NCI-H2196 (cell line): ENCODE results near the gene FOXM1.
"Not testable (repeated sequence)": the region's sequence is repeated elsewhere in the genome, so short reads cannot be mapped to it uniquely, and the experiment has no call there.

Experiments used
- DNase-seq: peaks from one replicate; lab custom pipeline; 2025; ENCODE audit not compliant: unreplicated experiment; lab: John Stamatoyannopoulos, UW

Gene FOXM1

DNA sequence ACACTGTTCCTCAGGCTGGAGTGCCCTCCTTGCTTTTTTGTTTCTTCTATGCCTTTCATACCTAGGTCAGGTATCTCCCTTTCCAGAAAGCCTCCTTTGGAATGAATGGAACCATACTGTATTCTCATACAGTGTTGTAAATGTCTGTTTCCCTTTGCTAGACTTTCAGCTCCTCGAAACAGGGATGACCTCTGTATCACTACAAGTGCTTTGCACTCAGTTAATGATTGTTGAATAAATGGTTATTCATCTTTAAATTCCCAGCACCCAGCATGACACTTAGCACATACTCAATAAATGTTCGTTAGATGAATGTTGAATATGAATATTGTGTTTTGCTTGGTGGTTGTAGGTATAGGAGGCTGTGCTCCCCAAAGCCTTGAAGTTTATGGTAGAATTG lies 7.8 kb upstream of the FOXM1 start:
- DNase-seq: no peak

- DNase-seq: no peak
Measured at GRCh38 chr12:2879853-2880252, 2.9 kb upstream of the FOXM1 start.

DNA sequence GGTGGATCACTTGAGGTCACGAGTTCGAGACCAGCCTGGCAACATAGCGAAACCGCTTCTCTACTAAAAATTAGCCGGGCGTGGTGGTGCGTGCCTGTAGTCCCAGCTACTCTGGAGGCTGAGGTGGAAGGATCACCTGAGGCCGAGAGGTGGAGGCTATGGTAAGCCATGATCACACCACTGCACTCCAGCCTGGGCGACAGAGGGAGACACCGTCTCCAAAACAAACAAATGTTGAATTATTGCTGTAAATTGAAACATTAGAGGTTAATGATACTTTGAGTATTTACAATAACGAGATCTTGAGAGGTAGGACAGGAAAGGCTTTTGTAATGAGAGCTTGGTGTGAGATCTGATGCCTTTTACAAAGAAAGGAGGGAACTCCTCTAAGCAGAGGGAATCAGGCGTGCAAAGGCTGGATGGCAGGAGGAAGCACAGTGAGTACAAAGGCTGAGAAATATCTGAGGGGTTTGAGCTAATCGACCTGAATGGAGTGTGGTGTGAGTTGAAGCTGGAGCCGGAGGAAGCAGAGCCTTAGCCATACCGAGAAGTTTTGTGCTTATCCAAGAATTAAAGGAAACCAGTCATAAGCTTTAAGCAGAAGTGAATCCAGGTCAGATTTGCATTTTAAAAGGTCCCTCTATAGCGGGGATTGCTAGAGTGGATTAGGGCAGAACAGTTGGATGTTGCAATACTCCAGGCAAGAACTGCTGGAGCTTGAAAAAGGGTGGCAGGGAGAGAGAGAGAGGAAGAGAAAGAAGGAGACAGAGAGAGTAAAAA lies 1.2 kb upstream of the FOXM1 start:
- peak; percentile 61 for DNase-seq

DNA sequence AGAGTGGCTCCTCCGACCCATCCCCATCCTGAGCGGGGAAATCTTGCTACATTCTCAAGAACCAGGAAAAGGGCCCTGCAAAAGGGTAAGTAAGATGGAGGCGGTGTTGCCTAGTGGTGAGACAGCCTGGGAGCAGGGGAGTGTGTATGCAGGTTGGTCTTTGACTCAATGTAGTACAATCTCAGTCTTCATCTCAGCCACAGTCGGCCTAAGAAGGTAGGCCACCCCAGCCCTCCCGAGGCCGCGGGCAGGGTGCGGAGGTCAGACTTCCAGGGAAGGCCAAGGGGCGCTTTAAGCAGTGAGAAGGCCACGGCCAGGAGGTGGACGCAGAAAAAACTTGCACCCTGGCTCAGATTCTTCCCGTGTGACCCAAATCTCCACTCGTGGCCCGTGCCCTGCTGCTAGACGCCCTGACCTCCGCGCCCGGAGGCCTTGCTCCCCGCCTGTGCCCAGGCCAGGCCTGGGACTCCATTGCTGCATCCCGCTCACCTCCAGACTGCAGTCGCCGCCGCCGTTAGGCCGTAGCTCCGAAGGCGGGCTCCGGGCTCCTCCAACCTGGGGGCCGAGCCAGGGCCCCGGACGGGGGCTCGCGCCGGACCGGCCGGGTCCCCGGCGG lies 435 bp downstream of the FOXM1 start:
- no peak for DNase-seq

GRCh38 chr12:2868986-2869632 lies 7.9 kb downstream of the FOXM1 start:
- DNase-seq: not testable (repeated sequence)

DNA sequence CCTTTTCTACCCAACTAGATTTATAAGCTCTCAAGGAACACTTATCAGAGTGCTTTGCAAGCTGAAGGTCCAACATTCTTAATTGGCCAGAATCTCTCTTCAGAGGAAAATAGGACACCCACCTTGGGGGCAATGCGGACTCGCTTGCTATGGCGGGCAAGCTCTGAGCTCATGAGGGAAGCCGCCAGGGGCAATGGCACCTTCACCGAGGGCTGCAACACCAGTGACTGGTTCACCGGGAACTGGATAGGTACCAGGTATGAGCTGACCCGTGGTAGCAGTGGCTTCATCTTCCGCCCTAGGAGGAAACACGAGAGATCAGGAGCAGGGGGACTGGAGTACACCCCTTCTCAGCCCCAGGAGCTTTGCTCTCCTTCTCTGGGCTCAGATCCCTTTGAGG lies 12.8 kb downstream of the FOXM1 start:
- no peak for DNase-seq

DNA sequence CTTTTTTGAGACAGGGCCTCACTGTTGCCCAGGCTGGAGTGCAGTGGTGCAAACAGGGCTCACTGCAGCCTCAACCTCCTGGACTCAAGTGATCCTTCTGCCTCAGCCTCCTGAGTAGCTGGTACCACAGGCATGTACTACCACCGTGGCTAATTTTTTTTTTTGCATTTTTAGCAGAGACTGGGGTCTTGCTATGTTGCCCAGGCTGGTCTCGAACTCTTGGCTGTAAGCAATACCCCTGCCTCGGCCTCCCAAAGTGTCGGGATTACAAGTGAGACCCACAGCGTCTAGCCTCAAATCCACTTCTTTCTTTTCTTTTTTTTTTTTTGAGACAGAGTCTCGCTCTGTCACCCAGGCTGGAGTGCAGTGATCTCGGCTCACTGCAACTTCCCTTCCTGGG lies 13.6 kb downstream of the FOXM1 start:
- not testable (repeated sequence) for DNase-seq

GRCh38 chr12:2862876-2863275 lies 14.1 kb downstream of the FOXM1 start:
- no peak for DNase-seq

GRCh38 chr12:2860170-2860569 lies 16.8 kb downstream of the FOXM1 start:
- DNase-seq: no peak

GRCh38 chr12:2858944-2859421 lies 18.0 kb downstream of the FOXM1 start:
- no peak for DNase-seq

GRCh38 chr12:2858334-2858733 lies 18.6 kb downstream of the FOXM1 start:
- no peak for DNase-seq

GRCh38 chr12:2857576-2857975 lies 19.4 kb downstream of the FOXM1 start:
- DNase-seq: no peak

GRCh38 chr12:2857021-2857431 lies 19.9 kb downstream of the FOXM1 start, which contains the start of gene TEX52:
Gene TEX52, minus strand, starts transcription at chr12:2857039. Its CDS starts 13 bp downstream, at chr12:2857026.
- DNase-seq: peak; percentile 20

GRCh38 chr12:2856051-2856450 lies 20.9 kb downstream of the FOXM1 start:
- no peak for DNase-seq

- no peak for DNase-seq
Measured at GRCh38 chr12:2855546-2855945, 21.4 kb downstream of the FOXM1 start.

DNA sequence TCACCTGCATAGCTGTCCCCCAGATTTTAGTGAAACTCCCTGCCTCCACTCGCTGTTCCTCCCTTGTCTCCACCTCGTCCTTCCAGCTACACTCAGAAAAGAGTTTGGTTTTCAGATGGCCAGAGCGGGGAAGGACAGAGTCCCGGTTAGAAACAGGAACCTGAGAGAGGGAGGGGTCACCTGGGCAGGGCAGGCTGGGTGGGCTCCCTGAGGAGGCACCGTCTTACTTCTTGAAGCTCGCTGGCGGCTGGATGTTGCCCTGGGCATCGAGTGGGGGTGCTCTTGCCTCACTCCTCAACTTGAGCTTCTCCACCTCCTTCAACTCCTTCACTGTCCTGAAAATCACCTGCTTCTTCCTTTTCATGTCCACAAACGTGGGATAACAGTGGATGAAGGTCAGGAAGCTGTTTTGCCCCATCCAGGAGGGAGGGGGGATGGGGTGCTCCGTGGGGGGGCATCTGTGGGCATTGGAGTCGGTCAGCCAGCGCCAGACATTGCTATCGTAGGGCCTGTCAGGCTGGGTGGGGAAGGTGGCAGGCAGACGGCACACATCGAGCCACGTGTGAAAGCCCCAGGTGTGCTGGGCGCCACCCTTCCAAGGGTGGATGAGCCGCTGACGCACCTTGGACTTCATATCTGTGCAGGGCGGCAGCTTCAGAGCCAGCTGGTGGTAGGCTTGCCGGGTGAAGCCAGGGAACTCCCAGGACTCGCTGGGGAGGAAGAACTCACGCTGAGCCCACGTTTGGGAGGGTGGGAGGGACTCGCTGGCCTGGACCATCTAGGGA lies 22.1 kb downstream of the FOXM1 start:
- DNase-seq: no peak

DNA sequence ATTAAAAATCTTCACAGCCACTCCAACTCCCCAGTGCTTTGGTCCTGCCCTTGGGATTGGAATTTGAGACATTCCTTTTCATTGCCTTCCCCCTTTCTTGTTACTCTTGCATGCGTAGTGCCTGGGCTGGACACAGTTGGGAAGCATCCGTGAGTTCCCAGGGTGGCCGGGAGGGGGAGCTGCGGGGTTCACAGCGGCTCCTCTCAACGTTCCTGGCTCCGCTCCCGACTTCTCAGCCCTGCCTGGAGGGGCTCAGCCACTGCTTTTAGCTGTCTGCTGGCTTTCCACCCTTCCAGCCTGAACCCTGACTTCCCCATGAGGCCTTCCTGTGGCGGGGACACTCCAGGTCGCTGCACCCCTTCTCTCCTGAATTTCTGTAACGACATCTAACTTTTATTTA lies 23.3 kb downstream of the FOXM1 start:
- peak; percentile 45 for DNase-seq

DNA sequence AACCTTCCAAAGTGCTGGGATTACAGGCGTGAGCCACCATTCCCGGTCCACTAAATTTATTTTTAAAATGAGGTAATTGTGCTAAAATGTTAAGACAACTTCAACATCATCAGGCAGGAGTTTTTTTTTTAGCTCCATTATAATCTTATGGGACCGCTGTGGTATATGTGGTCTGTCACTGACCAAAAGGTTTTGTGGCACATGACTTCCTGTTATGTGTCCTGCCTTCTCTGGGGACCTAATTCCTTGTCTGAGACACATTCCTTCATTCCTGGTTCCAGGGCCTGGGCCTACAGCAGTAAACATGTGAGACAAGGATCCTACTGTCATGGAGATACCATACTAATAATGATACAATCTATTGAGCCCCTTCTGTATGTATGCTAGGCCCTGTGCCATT lies 25.0 kb downstream of the FOXM1 start:
- DNase-seq: no peak

DNA sequence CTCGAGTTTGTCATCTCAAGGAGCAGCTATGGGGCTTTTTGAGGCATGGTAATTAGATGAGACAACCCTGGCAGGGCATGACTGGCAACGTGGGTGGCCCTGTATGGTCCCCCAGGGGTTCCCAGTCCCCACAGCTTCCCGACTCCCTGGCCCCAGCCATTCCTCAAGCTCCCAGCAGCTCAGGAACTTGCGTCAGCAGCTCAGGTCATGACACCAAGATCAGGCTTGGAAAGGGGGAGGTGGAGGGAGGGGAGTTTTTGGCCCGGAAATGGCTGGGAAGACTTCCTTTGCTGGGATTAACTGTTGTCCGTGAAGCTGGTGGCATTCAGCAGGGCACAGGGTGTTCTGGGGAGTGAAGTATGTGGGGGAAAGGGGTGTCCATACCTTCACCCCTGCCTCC lies 31.7 kb downstream of the FOXM1 start:
- DNase-seq: no peak

GRCh38 chr12:2844786-2845185 lies 32.2 kb downstream of the FOXM1 start:
- no peak for DNase-seq

- DNase-seq: no peak
Measured at GRCh38 chr12:2842948-2843347, 34.0 kb downstream of the FOXM1 start.
